ENCODE data around the gene MRC2.
"Not testable (repeated sequence)": the region's sequence is repeated elsewhere in the genome, so short reads cannot be mapped to it uniquely, and the experiment has no call there.

The MRC2 gene

DNA sequence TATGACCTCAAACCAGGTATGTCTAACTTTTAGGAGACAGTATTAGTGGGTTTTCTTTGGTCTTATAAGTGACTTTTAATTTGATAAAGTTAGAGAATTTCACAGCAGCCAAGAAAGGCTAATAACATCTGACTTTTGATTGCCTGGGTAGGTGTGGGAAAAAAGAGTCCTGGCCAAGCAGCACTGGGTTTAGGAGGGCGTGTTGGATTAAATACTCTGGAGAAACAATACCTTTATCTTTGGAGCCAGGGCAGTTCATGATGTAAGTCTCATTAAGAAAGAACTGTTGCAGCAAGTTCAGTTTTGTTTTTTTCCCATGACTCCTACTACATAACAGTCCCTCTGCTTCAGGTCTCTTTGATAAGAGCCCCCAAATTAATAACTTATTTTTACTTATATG lies 26.7 kb upstream of the MRC2 start:
- Histone ChIP-seq H3K36me3 (ENCODE audit: control insufficient read depth, insufficient read depth, low read length) (no peaks in the 10 kb centered on the region), H3K79me2 (no peaks in the 10 kb centered on the region)

DNA sequence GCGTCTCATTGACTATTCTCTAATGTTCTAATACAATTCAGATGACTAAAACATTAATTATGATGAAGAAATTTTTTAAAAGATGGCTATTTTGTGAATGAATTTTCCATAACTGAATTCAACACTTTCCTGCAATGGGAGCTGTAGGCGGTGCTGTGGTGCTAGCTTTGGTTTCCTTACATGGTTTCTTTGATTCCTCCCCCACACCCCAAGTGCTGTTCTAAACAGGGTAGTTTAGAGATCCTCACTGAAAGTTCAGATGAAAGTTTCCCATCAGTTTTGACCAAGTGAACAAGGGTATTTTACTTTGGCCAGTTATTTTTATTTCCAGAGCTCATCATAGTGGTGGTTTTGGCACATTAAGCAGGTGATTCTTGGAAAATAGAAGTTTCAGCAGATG lies 26.0 kb upstream of the MRC2 start:
- H3K4me2 ChIP-seq (ENCODE audit: low read length) = no peak overlapping the region
- H3K27ac ChIP-seq = no peak overlapping the region
- no peaks in the 10 kb centered on the region for H3K36me3 ChIP-seq (ENCODE audit: control insufficient read depth, insufficient read depth, low read length)
- H3K9ac ChIP-seq = no peak overlapping the region
- H3K9me3 ChIP-seq (ENCODE audit: control insufficient read depth, low read length) = no peaks in the 10 kb centered on the region
- H3K4me3 ChIP-seq (ENCODE audit: low read depth, low read length) = no peak overlapping the region
- TF ChIP-seq, protein P1, sequence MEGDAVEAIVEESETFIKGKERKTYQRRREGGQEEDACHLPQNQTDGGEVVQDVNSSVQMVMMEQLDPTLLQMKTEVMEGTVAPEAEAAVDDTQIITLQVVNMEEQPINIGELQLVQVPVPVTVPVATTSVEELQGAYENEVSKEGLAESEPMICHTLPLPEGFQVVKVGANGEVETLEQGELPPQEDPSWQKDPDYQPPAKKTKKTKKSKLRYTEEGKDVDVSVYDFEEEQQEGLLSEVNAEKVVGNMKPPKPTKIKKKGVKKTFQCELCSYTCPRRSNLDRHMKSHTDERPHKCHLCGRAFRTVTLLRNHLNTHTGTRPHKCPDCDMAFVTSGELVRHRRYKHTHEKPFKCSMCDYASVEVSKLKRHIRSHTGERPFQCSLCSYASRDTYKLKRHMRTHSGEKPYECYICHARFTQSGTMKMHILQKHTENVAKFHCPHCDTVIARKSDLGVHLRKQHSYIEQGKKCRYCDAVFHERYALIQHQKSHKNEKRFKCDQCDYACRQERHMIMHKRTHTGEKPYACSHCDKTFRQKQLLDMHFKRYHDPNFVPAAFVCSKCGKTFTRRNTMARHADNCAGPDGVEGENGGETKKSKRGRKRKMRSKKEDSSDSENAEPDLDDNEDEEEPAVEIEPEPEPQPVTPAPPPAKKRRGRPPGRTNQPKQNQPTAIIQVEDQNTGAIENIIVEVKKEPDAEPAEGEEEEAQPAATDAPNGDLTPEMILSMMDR (IDR thresholded peaks at IDR 0.05) = no peak
- no peak overlapping the region for H2AFZ ChIP-seq
- no peaks in the 10 kb centered on the region for H3K79me2 ChIP-seq
- no peaks in the 10 kb centered on the region for H3K27me3 ChIP-seq (ENCODE audit: control insufficient read depth, insufficient read depth, low read length)
- no peaks in the 10 kb centered on the region for H3K4me1 ChIP-seq

More for the DNA sequence above, 26.7 kb upstream of the MRC2 start:
- no peak overlapping the region for H2AFZ ChIP-seq
- no peak overlapping the region for H3K9ac ChIP-seq
- H3K4me1 ChIP-seq = no peaks in the 10 kb centered on the region
- H3K27ac ChIP-seq = no peak overlapping the region
- no peak overlapping the region for H3K4me2 ChIP-seq (ENCODE audit: low read length)
- H3K9me3 ChIP-seq (ENCODE audit: control insufficient read depth, low read length) = no peaks in the 10 kb centered on the region
- H3K4me3 ChIP-seq (ENCODE audit: low read depth, low read length) = no peak overlapping the region
- no peaks in the 10 kb centered on the region for H3K27me3 ChIP-seq (ENCODE audit: control insufficient read depth, insufficient read depth, low read length)
- TF ChIP-seq, protein P1 (IDR thresholded peaks at IDR 0.05) = no peak

DNA sequence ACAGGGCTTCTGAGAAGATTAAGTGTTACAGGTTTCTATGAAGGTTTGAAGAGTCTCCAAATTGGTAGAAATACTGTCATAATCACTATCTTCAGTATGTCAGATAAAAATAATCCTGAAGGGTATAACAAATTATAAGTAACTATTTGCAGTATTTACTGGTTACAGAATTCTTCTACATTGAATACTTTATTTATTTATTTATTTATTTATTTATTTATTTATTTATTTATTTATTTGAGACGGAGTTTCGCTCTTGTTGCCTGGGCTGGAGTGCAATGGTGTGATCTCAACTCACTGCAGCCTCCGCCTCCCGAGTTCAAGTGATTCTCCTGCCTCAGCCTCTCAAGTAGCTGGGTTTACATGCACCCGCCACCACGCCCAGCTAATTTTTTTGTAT lies 23.7 kb upstream of the MRC2 start:
- not testable (repeated sequence) for H3K79me2 ChIP-seq; H3K9me3 ChIP-seq (ENCODE audit: control insufficient read depth, low read length); H3K27ac ChIP-seq; H2AFZ ChIP-seq; H3K4me3 ChIP-seq (ENCODE audit: low read depth, low read length); H3K4me2 ChIP-seq (ENCODE audit: low read length); H3K9ac ChIP-seq; H3K27me3 ChIP-seq (ENCODE audit: control insufficient read depth, insufficient read depth, low read length); H3K4me1 ChIP-seq; H3K36me3 ChIP-seq (ENCODE audit: control insufficient read depth, insufficient read depth, low read length)

DNA sequence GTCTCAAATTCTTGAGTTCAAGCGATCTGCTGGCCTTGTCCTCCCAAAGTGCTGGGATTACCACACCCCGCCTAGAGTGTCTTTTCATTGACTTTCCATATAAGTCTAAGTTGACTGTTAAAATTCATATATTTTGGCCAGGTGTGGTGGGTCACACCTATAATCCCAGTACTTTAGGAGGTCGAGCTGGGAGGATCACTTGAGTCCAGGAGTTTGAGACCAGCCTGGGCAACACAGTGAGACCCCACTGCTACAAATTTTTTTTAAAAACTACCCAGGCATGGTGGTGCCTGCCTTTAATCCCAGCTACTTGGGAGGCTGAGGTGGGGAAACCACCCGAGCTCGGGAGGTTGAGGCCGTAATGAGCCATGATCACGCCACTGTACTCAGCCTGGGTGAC lies 21.9 kb upstream of the MRC2 start:
- H3K36me3 ChIP-seq (ENCODE audit: control insufficient read depth, insufficient read depth, low read length) = no peaks in the 10 kb centered on the region

DNA sequence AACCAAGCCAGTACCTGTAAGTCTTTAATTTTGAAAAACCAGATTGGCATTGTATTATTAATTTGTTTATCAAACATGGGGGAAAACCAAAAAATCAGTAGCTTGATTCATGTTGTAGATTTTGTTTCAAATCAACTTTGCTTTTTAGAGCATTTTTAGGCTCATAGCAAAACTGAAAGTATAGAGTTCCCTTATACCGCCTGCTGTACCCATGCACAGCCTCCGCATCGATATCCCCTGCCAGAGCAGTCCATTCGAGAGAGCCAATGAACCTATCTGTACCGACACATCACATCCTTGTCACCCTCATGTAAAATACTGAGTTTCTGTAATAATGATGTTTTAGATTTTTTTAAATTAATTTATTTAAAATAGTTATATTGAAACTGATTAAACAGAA lies 16.2 kb upstream of the MRC2 start:
- no peak overlapping the region for H3K9ac ChIP-seq
- H3K4me1 ChIP-seq = no peaks in the 10 kb centered on the region
- no peaks in the 10 kb centered on the region for H3K9me3 ChIP-seq (ENCODE audit: control insufficient read depth, low read length)
- H3K27me3 ChIP-seq (ENCODE audit: control insufficient read depth, insufficient read depth, low read length) = no peaks in the 10 kb centered on the region
- no peaks in the 10 kb centered on the region for H3K36me3 ChIP-seq (ENCODE audit: control insufficient read depth, insufficient read depth, low read length)
- H3K4me3 ChIP-seq (ENCODE audit: low read depth, low read length) = no peak overlapping the region
- TF ChIP-seq, protein P1 (IDR thresholded peaks at IDR 0.05) = no peak
- no peaks in the 10 kb centered on the region for H3K79me2 ChIP-seq
- H3K27ac ChIP-seq = no peak overlapping the region
- H2AFZ ChIP-seq = no peak overlapping the region
- no peak overlapping the region for H3K4me2 ChIP-seq (ENCODE audit: low read length)

More for the DNA sequence above, 21.9 kb upstream of the MRC2 start:
- H3K4me3 ChIP-seq (ENCODE audit: low read depth, low read length) = no peak overlapping the region
- no peak overlapping the region for H3K27ac ChIP-seq
- H3K4me1 ChIP-seq = no peaks in the 10 kb centered on the region
- TF ChIP-seq, protein P1 (IDR thresholded peaks at IDR 0.05) = no peak
- H3K4me2 ChIP-seq (ENCODE audit: low read length) = no peak overlapping the region
- no peak overlapping the region for H3K9ac ChIP-seq
- H3K9me3 ChIP-seq (ENCODE audit: control insufficient read depth, low read length) = no peaks in the 10 kb centered on the region
- no peaks in the 10 kb centered on the region for H3K27me3 ChIP-seq (ENCODE audit: control insufficient read depth, insufficient read depth, low read length)
- H2AFZ ChIP-seq = no peak overlapping the region
- no peaks in the 10 kb centered on the region for H3K79me2 ChIP-seq
